GM18511 (cell line): Measurements from ENCODE around the gene MORN1.

Experiments
- ATAC-seq: cut with Tn5 transposase; IDR thresholded peaks from one replicate; pipeline ENCODE4 v1.9.1; 2021; ENCODE audit warnings: mild to moderate bottlenecking, moderate library complexity; ENCODE audit not compliant: unreplicated experiment

MORN1 gene

GRCh38 chr1:2282556-2283270, 108.6 kb downstream of the MORN1 start:
- ATAC-seq, result no peak

GRCh38 chr1:2279817-2280216, 111.5 kb downstream of the MORN1 start:
- ATAC-seq, result no peak

- no peak for ATAC-seq
Observed at GRCh38 chr1:2279210-2279639, 112.1 kb downstream of the MORN1 start.

DNA sequence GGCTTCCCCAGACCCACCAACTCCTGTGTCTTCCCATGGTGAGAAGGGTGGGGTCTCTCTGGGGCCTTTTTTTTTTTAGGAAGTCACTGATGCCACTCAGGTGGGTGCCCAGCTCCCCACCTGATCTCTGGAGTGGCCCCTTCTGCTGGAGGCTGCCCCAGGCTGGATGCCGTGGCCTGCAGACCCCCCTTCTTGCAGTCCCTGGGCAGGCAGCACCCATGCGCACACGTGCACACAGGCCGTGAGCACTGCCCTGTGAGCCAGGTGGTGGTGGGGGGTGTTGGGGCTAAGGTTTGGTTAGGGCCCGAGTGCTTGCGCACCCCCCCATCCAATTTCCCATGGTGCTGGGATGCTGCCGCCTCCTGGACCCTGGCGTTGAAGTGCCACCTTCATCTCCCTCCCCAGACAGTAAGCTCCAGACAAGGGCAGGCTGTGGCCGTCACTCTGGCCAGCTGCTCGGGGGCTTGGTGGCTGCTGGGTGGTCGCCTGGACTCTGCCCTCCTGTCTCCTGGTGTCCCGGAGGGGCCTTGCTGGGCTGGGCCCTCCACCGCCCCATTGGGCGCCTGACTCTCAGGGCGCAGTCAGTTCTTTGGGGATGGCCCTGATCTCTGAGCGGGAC, 112.7 kb downstream of the MORN1 start:
- ATAC-seq, result no peak

DNA sequence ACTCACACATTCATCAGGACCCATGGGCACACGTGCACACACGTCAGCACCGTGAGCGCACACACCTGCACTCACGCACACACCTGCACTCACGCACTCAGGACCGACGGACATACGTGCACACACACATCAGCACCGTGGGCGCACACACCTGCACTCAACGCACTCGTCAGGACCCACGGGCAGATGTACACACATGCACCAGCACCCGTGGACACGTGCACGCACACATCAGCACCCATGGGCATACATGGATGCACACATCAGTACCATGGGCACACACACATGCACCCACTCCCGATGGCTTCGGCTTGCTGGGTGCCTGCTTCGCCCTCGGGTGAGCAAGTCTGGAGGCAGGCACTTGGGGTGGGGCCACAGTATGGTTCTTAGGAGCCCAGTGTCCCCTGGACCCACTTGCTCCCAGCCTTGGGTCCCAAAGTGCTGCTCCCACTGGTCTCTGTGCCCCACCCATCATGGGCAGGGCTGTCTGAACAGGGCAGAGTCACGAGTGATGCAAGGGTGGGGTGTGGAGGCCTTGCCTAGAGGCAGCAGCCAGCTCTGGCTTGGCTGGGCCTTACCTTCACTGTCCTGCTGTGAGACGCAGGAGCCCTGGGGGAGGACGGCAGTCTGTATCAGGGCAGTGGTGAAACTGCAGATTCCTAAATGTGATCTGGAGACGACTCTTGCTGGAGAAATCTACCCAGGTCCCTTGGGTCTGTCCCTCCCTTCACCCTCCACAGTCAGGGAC, 113.4 kb downstream of the MORN1 start:
- ATAC-seq, result no peak

- no peak for ATAC-seq
Observed at GRCh38 chr1:2276803-2277580, 114.4 kb downstream of the MORN1 start.

DNA sequence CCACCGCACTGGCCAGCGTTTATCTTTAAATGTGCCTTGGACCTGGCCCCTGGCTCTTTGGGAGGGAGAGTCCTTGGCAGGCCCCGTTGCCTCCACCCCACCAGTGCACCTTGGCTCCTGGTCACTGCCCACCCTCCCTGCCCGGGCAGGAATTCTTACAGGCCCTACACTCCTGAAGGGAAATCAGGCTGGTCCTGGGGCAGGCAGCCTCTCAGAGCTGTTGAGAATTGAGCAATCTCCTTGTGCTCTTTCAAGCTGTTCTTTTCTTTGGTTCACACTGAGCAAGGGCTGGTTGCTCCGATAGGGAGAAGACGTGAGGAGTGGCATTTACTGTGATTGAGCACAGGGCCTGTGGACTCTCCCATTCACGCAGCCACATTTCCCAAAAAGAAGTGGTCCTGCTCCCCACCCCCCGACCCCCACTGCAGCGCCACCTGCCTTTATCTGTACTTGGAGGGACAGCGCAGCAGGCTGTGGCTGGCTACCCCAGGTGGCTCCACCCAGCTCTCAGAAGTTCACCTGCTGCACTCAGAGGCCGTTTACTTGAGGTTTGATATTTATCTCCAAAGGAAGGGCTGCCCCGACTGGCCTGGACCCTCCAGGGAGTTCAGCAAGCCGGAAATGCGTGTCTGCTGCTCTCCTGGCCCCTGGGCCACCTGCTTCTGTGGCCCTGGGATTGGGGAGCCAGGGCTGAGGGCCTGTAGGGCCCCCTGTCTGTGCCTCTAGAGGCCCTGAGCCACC, 115.4 kb downstream of the MORN1 start:
- ATAC-seq, result no peak

GRCh38 chr1:2274929-2275475, 116.4 kb downstream of the MORN1 start:
- no peak for ATAC-seq

DNA sequence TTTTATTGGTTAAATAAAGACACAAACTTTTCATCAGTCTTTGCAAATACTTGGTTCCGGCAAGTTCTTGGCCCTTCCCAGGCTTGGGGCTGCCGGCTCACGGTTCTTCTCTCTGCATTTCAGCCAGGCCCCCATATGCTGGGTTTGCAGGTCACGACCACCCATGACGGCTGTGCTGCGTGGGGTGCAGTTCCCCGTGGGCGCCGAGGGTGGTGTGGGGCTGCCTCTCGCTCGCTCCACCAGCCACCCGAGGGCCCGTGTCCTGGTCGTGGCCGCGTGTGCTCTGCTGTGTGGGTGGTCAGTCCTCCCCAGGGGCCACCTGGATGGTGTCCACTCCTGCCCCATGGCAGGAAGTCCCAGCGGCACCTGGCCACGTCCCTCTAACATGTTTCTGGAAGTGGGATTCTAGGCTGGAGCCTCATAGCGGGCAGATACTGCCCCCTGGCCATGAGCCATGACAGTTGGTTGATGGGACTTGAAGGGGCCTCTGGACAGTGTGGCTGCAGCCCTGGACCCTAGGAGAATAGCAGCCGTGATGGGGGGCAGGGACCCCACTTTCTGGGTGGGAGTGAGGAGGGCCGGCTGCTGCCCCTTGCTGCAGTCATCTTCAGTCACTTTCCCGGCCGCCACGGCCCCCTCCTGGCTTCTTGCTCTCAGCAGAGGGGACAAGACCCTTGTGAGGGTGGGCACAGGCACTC, 117.0 kb downstream of the MORN1 start:
- ATAC-seq, result no peak

GRCh38 chr1:2273401-2274090, 117.8 kb downstream of the MORN1 start:
- no peak for ATAC-seq

- no peak for ATAC-seq
Observed at GRCh38 chr1:2272686-2273400, 118.5 kb downstream of the MORN1 start.

DNA sequence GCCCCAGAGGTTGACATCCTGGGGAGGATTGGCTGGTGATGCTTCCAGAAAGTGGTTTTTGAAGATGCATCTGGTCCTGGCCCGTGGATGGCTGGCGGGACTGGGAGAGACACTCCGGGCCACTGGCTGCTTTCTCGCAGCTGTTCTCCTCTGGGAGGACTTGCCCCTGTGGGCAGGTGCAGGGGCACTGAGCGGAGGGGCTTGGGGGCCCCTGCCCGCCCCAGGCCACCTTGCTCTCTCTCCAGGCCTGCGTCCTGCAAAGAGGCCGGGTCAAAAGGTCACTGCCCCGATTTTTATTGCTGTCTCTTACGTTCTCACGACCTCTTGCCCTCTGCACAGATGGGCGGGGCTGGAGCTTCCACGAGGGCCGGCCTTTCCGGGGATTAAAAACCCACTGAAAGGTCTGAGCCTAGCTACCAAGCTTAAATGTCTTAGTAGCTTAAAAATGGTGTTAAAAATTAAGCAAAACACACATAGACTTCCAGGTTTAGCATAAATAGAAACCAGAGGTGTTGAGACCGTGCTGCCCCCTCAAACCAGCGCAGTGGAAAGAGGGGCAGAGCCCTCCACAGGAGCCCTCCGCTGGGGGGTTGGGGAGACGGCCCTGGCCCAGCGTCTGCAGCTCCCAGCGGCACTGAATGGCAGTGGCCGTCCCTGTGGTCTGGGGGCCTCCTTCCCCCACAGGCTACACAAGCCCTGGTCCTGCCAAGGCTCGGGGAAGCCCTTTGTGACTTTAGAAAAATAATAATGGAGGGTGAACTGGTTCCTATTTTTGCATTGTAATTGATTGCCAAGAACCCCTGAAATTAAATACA, 119.3 kb downstream of the MORN1 start:
- ATAC-seq, result no peak
